Epithelial cell of proximal tubule (primary cell): ENCODE measurements around the gene AFG1L. TPM values are rescaled to one million over a fixed set of nuclear protein-coding genes. Genes with fewer than 3 reads are reported as not detected.
"Not testable (repeated sequence)": the region's sequence is repeated elsewhere in the genome, so short reads cannot be mapped to it uniquely, and the experiment has no call there.

ENCODE experiments used
- DNase-seq: peaks from one replicate; pipeline ENCODE4 v3.0.0-alpha.2; 2011; ENCODE audit warnings: low read depth
- H3K4me3 ChIP-seq: 2 replicates; pipeline ENCODE4 v1.5.1; 2011; ENCODE audit warnings: low read depth, mild to moderate bottlenecking, low read length
- total RNA-seq: library from RNA; depleted of rRNA; stranded (reverse); fragments of >200 nt; gene quantifications from 2 replicates; pipeline ENCODE4 v1.2.3, GENCODE V29; 2015
- TF ChIP-seq, protein P1 (sequence below): conservative IDR thresholded peaks from 2 replicates; pipeline ENCODE4 v1.5.1; 2012; ENCODE audit warnings: low read depth, mild to moderate bottlenecking, low read length

Gene AFG1L
- total RNA-seq, 1 donor from 2014 or later: 1.8 TPM

DNA sequence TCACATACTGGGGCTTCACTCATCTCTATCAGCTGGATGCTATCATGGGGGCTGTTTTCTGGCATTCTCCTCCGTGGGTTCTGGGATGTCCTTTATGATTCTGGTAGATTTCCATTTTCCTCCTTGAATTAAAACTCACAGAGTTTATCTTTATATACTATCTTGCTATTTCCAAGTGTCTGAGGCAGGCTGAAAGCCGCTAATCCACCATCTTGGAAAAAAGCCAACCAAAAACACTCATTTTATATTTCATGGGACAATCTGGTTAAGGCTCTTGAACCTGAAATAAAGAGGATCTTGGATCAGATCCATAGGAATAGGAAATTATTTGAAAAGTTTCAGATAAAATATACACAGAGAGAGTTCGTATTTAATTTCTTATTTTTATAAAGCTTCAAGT, 86.0 kb downstream of the AFG1L start:
- no peak for DNase-seq
- no peak overlapping the region for H3K4me3 ChIP-seq
- TF ChIP-seq, protein P1, sequence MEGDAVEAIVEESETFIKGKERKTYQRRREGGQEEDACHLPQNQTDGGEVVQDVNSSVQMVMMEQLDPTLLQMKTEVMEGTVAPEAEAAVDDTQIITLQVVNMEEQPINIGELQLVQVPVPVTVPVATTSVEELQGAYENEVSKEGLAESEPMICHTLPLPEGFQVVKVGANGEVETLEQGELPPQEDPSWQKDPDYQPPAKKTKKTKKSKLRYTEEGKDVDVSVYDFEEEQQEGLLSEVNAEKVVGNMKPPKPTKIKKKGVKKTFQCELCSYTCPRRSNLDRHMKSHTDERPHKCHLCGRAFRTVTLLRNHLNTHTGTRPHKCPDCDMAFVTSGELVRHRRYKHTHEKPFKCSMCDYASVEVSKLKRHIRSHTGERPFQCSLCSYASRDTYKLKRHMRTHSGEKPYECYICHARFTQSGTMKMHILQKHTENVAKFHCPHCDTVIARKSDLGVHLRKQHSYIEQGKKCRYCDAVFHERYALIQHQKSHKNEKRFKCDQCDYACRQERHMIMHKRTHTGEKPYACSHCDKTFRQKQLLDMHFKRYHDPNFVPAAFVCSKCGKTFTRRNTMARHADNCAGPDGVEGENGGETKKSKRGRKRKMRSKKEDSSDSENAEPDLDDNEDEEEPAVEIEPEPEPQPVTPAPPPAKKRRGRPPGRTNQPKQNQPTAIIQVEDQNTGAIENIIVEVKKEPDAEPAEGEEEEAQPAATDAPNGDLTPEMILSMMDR: no peak

GRCh38 chr6:108383981-108384380, 89.1 kb downstream of the AFG1L start:
- no peak overlapping the region for H3K4me3 ChIP-seq
- DNase-seq: no peak
- TF ChIP-seq, protein P1: no peak

DNA sequence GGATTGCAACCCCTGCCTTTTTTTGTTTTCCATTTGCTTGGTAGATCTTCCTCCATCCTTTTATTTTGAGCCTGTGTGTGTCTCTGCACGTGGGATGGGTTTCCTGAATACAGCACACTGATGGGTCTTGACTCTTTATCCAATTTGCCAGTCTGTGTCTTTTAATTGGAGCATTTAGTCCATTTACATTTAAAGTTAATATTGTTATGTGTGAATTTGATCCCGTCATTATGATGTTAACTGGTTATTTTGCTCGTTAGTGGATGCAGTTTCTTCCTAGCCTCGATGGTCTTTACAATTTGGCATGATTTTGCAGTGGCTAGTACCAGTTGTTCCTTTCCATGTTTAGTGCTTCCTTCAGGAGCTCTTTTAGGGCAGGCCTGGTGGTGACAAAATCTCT, 94.3 kb downstream of the AFG1L start:
- DNase-seq, H3K4me3 ChIP-seq: not testable (repeated sequence)

DNA sequence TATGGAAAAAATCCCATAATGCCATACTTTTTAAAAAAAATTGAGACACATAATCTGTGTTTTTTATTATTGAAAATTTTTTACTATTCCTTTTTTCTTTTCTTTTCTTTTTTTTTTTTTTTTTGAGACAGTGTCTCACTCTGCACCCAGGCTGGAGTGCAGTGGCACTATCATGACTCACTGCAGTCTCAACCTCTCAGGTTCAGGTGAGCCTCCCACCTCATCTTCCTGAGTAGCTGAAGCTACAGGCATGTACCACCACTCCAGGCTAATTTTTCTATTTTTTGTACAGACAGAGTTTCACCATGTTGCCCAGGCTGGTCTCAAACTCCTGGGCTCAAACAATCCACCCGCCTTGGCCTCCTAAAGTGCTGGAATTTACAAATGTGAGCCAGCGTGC, 100.4 kb downstream of the AFG1L start:
- H3K4me3 ChIP-seq: no peak overlapping the region
- TF ChIP-seq, protein P1: no peak
- no peak for DNase-seq

DNA sequence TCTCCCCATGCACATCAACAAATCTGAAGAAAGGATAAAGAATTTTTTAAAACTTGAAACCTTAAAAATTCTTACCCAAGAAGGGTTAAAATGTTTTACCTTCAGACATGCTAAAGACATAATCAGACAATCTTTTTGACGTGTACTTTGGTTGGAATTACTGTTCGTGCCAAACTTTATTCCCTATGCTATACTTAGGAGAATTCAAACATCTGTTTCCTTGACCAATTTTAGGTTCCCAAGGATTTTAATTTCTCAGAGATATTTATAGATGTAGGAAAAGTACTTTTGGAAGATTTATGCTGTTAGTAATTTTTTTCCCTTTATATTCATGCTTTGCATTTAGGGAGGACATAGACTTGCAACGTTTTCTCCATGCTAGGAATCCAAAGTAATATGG, 108.4 kb downstream of the AFG1L start:
- H3K4me3 ChIP-seq: no peak overlapping the region
- TF ChIP-seq, protein P1: no peak
- DNase-seq: no peak

- no peak for DNase-seq
- no peak overlapping the region for H3K4me3 ChIP-seq
- TF ChIP-seq, protein P1: no peak
Observed at GRCh38 chr6:108406943-108407342, 112.1 kb downstream of the AFG1L start.

DNA sequence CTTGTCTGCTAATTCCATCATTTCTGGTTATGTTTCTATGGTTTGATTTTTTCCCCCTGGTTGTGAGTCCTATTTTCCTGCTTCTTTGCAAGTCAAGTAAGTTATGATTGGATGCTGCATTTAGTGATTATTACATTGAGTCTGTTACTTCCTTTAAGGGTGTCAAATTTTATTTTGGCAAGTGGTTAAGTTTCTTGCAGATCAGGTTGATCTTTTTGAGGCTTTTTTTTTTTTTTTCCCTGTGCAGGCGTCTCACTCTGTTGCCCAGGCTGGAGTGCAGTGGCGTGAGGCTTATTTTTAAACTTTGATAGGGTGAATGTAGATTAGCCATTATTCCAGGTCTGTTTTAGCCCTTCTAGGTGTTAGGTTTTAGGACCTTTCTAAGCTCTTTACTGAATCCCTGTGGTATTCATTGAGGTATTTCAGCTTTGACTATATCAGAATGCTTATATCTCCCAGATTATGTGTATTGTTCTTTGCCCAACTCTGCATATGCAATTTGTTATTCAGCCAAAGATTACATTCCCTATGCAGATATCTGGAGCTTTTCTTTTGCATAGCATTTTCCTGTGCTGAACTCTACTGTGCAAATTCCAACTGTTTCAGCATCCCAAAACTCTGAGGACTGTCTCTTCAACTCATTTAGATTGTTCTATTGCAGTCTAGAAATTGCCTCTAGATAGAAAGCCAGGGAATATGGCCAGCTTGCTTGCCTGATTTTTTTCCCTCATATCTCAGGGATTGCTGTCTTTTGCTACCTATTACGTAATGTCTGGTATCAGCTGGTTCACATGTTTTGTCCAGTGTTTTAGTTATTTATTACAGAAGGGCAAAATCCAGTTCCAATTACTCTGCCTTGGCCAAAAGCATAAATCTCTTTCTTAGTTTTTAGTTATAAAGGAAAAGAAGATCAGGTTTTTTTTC, 113.3 kb downstream of the AFG1L start:
- H3K4me3 ChIP-seq: no peak overlapping the region
- TF ChIP-seq, protein P1: no peak
- DNase-seq: peak; percentile 19
